HL-60 (cell line): Measurements from ENCODE around the gene NFATC1.

Experiments used
- DNase-seq, 2 experiments: peaks; one replicate each; pipeline ENCODE4 v3.0.0-alpha.2; 2010 to 2020; ENCODE audit warnings: low read depth in 1 of 2, low spot score in 1 of 2
- H3K27ac ChIP-seq: fragments of 250-450 bp; sonication (Bioruptor Pico); replicated peaks from 2 replicates; pipeline ENCODE4 v1.5.1; 2020; ENCODE audit warnings: mild to moderate bottlenecking, moderate library complexity
- H3K27me3 ChIP-seq: fragments of 250-450 bp; sonication (Bioruptor Pico); 2 replicates; pipeline ENCODE4 v1.5.1; 2021; ENCODE audit warnings: mild to moderate bottlenecking, moderate library complexity; ENCODE audit not compliant: insufficient read depth, poor library complexity, severe bottlenecking
- H3K4me3 ChIP-seq: replicated peaks from 2 replicates; pipeline ENCODE4 v1.5.1; 2011; ENCODE audit warnings: mild to moderate bottlenecking, control low read depth, low read length; ENCODE audit not compliant: insufficient read depth
- GABPA ChIP-seq: IDR thresholded peaks from 2 replicates; pipeline ENCODE4 v1.6.1; 2012; ENCODE audit warnings: low read depth
- POLR2AphosphoS5 ChIP-seq: IDR thresholded peaks from 2 replicates; pipeline ENCODE4 v1.6.1; 2012; ENCODE audit warnings: low read depth
- REST ChIP-seq: IDR thresholded peaks from 2 replicates; pipeline ENCODE4 v1.6.1; 2012; ENCODE audit warnings: low read depth; ENCODE audit not compliant: insufficient replicate concordance
- SPI1 ChIP-seq: IDR thresholded peaks from 2 replicates; pipeline ENCODE4 v1.6.1; 2012; ENCODE audit warnings: low read depth, mild to moderate bottlenecking, borderline replicate concordance
- TF ChIP-seq, protein P1 (sequence below): IDR thresholded peaks from one replicate; pipeline ENCODE4 v1.5.1; 2011; ENCODE audit warnings: low read length, control low read depth, inconsistent platforms; ENCODE audit not compliant: insufficient read depth

The NFATC1 gene

DNA sequence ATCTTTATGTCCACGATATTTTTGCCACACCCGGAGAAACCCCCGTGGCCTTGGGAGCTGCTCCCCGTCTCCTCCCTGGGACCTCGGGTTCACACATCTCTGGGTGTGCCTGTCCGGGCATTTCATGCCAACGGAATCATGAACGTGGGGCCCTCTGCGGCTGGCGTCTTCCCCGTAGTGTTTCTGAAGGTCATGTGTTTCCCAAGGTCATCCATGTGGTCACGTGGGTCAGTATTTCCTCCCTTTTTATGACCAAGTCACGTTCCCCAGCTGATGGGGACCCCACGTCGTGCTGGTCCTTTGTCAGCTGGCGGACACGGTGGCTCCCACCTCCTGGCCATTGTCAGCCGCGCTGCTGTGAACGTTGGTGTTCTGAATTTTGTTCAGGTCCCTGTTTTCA is 135.7 kb downstream of the NFATC1 start:
- no peak for TF ChIP-seq GABPA
- TF ChIP-seq, protein P1, sequence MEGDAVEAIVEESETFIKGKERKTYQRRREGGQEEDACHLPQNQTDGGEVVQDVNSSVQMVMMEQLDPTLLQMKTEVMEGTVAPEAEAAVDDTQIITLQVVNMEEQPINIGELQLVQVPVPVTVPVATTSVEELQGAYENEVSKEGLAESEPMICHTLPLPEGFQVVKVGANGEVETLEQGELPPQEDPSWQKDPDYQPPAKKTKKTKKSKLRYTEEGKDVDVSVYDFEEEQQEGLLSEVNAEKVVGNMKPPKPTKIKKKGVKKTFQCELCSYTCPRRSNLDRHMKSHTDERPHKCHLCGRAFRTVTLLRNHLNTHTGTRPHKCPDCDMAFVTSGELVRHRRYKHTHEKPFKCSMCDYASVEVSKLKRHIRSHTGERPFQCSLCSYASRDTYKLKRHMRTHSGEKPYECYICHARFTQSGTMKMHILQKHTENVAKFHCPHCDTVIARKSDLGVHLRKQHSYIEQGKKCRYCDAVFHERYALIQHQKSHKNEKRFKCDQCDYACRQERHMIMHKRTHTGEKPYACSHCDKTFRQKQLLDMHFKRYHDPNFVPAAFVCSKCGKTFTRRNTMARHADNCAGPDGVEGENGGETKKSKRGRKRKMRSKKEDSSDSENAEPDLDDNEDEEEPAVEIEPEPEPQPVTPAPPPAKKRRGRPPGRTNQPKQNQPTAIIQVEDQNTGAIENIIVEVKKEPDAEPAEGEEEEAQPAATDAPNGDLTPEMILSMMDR: no peak
- TF ChIP-seq POLR2AphosphoS5: no peak
- TF ChIP-seq SPI1: no peak
- TF ChIP-seq REST: no peak
- Histone ChIP-seq H3K4me3 (no peak overlapping the region), H3K27me3 (no peaks in the 10 kb centered on the region), H3K27ac (no peak overlapping the region)
- no peak for DNase-seq

DNA sequence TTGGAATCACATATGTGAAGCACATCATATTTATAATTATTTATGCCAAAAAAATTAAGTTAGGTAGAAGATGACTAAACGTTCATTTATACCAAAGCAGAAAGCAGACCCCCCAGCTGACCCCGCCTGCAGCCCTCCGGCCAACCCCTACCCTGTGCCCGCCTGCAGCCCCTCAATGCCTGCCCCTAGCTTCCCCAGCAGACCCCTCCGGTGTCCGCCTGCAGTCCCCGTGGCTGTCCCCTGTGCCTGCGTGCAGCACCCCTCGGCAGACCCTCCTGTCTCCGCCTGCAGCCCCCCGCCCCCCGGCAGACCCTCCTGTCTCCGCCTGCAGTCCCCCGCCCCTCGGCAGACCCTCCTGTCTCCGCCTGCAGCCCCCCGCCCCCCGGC is 136.2 kb downstream of the NFATC1 start:
- no peak for DNase-seq
- H3K4me3 ChIP-seq: no peak overlapping the region
- H3K27me3 ChIP-seq: no peaks in the 10 kb centered on the region
- no peak overlapping the region for H3K27ac ChIP-seq
- no peak for TF ChIP-seq SPI1
- TF ChIP-seq POLR2AphosphoS5: no peak
- TF ChIP-seq, protein P1: no peak
- TF ChIP-seq GABPA: no peak
- TF ChIP-seq REST: no peak

GRCh38 chr18:79532313-79533007 is 136.7 kb downstream of the NFATC1 start:
- no peak overlapping the region for H3K4me3 ChIP-seq
- TF ChIP-seq GABPA (no peak), REST (no peak), SPI1 (no peak), POLR2AphosphoS5 (no peak)
- TF ChIP-seq, protein P1: no peak
- no peak for DNase-seq
- H3K27ac ChIP-seq: no peak overlapping the region
- H3K27me3 ChIP-seq: no peaks in the 10 kb centered on the region
